ENCODE data around the gene ZNF608. TPM values are rescaled to one million over a fixed set of nuclear protein-coding genes. Genes with fewer than 3 reads are reported as not detected.

Gene ZNF608
- total and polyA plus RNA-seq, 9 of the 15 experiments (the other 6 are each of a cell fraction or from before 2014, with no cell fraction given): 0.38 to 1.5 (median 1.00) TPM

DNA sequence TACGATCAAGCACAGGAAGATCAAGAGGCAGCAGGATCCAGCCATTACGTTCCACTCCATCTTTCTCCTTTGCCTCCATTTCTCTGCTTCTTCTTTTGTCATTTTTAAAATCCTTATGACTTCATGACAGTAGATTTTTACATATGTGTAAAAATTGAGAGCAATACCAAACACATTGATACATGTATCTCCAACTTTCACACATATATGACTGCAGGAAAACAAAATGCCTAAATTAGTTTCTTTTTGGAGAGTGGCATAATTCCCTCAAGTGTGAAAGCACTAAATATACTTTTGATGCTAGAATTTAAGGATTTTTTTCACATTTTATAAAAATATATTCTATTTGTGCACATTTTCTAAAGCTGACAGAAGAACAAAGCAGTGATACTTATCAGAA lies 8.6 kb upstream of the ZNF608 start (continued):
- no peak for TF ChIP-seq CBX8 (IDR thresholded peaks at IDR 0.05; ENCODE audit: borderline replicate concordance, extremely low read depth, low read depth, low read length, poor library complexity, severe bottlenecking)
- TF ChIP-seq MXI1 (IDR thresholded peaks at IDR 0.05; ENCODE audit: low read depth, low read length): no peak
- no peak for TF ChIP-seq U2AF2 (optimal IDR thresholded peaks at IDR 0.05; ENCODE audit: low read depth, low read length)
- no peak for TF ChIP-seq ZNF436 (CRISPR knock-in tag; IDR thresholded peaks at IDR 0.05)
- TF ChIP-seq, protein P1, sequence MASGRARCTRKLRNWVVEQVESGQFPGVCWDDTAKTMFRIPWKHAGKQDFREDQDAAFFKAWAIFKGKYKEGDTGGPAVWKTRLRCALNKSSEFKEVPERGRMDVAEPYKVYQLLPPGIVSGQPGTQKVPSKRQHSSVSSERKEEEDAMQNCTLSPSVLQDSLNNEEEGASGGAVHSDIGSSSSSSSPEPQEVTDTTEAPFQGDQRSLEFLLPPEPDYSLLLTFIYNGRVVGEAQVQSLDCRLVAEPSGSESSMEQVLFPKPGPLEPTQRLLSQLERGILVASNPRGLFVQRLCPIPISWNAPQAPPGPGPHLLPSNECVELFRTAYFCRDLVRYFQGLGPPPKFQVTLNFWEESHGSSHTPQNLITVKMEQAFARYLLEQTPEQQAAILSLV (tag; IDR thresholded peaks at IDR 0.05): no peak
- TF ChIP-seq, protein P2, sequence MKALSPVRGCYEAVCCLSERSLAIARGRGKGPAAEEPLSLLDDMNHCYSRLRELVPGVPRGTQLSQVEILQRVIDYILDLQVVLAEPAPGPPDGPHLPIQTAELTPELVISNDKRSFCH (CRISPR knock-in tag; IDR thresholded peaks at IDR 0.05): no peak
- TF ChIP-seq, protein P2 (tag; IDR thresholded peaks at IDR 0.05): no peak

DNA sequence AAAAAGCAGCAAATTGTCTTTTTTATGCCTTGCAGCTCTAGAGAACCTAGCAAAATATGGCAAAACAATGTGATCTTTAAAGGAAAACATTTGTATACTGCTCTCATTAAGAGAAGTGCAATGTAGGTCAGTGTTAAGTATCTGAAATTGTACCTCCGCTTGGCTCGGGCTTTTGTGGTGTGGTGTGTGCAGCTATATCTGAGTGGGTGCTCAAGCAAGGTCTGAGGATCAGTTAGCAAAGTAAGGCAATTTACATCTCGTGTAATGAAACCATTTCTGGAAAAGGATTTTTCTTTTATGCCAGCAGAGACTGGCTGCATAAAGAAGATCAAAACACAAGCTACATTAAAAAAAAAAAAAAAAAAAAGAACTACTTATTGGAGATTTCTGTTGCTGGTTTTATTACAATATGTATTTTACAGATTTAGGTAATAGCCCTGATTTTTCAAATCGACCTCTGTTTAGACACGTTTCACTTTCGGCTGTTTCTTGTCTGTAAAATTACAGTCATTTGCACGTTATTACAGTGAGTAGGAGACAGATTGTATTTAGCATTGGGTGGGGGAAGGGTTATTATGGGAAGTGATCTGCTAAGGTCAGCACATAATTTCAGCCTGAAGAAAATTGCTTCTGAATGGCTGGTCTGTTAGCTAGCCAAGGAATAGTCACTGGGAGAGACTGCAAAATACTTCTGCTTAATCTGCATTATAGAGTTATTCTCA lies 7.9 kb upstream of the ZNF608 start:
- Histone ChIP-seq H3K79me2 (ENCODE audit: control insufficient read depth, insufficient read depth, low read length) (no peaks in the 10 kb centered on the region), H3K4me3 (no peak overlapping the region), H3K9me3 (replicated peaks; ENCODE audit: control insufficient read depth, insufficient read depth, low read depth, low read length) (no peaks in the 10 kb centered on the region), H3K27ac (ENCODE audit: extremely low read depth, low read depth, low read length) (no peak overlapping the region), H2AFZ (ENCODE audit: low read depth, low read length) (no peak overlapping the region), H3K4me1 (replicated peaks in 1 of 2; ENCODE audit: control insufficient read depth in 2 of 2, insufficient read depth in 2 of 2, low read length in 2 of 2) (no peaks in the 10 kb centered on the region), H3K36me3 (ENCODE audit: control insufficient read depth, insufficient read depth, low read length) (no peaks in the 10 kb centered on the region), H3K9ac (ENCODE audit: insufficient read depth in 1 of 2, low read depth in 2 of 2, low read length in 2 of 2) (no peak overlapping the region), H4K20me1 (replicated peaks; ENCODE audit: control insufficient read depth, insufficient read depth, low read length) (no peaks in the 10 kb centered on the region), H3K27me3 (ENCODE audit: control insufficient read depth in 2 of 2, insufficient read depth in 2 of 2, low read length in 2 of 2) (peaks cover 0 to 9% of the 10 kb centered on the region in 2 experiments; a peak in 4 of 5 replicates), H3K4me2 (ENCODE audit: insufficient read depth, low read length) (no peak overlapping the region), H3K9me1 (ENCODE audit: control insufficient read depth, insufficient read depth, low read length) (no peaks in the 10 kb centered on the region)
- ChIA-PET POLR2A (no interaction called here), CTCF (ENCODE audit: low intra/inter-chr PET ratio) (no interaction called here)
- FAIRE-seq (peak; percentile 15), DNase-seq (ENCODE audit: extremely low read depth in 1 of 4, low spot score in 3 of 4) (no peak), ATAC-seq (no peak)
- under 1% methylated on average over 7 of the region's 7 CpGs for whole genome bisulfite sequencing (ENCODE audit: insufficient coverage, low coverage, missing lambda C conversion rate)
- BruUV-seq (replicated peaks): no TSS peak
- intact Hi-C loops (cut with micrococcal nuclease): no loop called here
- in situ Hi-C loops (cut with MboI): no loop called here
- no peak for TF ChIP-seq FOXP1 (CRISPR knock-in tag; IDR thresholded peaks at IDR 0.05)
- no peak for TF ChIP-seq JUN (IDR thresholded peaks at IDR 0.05; ENCODE audit: borderline replicate concordance, low read depth, low read length)
- TF ChIP-seq JUN (CRISPR knock-in tag; IDR thresholded peaks at IDR 0.05; ENCODE audit: borderline replicate concordance): no peak
- no peak for TF ChIP-seq SMARCC2 (IDR thresholded peaks at IDR 0.05; ENCODE audit: low read depth)
- TF ChIP-seq, protein P3, sequence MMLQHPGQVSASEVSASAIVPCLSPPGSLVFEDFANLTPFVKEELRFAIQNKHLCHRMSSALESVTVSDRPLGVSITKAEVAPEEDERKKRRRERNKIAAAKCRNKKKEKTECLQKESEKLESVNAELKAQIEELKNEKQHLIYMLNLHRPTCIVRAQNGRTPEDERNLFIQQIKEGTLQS (IDR thresholded peaks at IDR 0.05): no peak
- TF ChIP-seq, protein P3 (CRISPR knock-in tag; conservative IDR thresholded peaks at IDR 0.05): no peak
- TF ChIP-seq SRF (CRISPR knock-in tag; IDR thresholded peaks at IDR 0.05): no peak
- no peak for TF ChIP-seq ARHGAP35 (IDR thresholded peaks at IDR 0.05; ENCODE audit: partially characterized antibody)
- TF ChIP-seq, protein P4, sequence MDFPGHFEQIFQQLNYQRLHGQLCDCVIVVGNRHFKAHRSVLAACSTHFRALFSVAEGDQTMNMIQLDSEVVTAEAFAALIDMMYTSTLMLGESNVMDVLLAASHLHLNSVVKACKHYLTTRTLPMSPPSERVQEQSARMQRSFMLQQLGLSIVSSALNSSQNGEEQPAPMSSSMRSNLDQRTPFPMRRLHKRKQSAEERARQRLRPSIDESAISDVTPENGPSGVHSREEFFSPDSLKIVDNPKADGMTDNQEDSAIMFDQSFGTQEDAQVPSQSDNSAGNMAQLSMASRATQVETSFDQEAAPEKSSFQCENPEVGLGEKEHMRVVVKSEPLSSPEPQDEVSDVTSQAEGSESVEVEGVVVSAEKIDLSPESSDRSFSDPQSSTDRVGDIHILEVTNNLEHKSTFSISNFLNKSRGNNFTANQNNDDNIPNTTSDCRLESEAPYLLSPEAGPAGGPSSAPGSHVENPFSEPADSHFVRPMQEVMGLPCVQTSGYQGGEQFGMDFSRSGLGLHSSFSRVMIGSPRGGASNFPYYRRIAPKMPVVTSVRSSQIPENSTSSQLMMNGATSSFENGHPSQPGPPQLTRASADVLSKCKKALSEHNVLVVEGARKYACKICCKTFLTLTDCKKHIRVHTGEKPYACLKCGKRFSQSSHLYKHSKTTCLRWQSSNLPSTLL (IDR thresholded peaks at IDR 0.05): no peak
- TF ChIP-seq GTF2A2 (tag; IDR thresholded peaks at IDR 0.05): no peak
